Activated CD8-positive, alpha-beta memory T cell treated with anti-CD3 and anti-CD28 coated beads, Interleukin-2, amount 50 U/mL, for 24 hours (primary cell): Measurements from ENCODE around the gene ZEB2.

Experiments used
- DNase-seq: peaks from one replicate; pipeline ENCODE4 v3.0.0-alpha.2; 2020; ENCODE audit errors: extremely low read depth

The ZEB2 gene

GRCh38 chr2:144528108-144528507 lies 8.2 kb upstream of the ZEB2 start:
- no peak for DNase-seq

- DNase-seq: no peak
Observed at GRCh38 chr2:144526831-144527230, 6.9 kb upstream of the ZEB2 start.

- DNase-seq: no peak
Observed at GRCh38 chr2:144524118-144525009, 4.4 kb upstream of the ZEB2 start.

GRCh38 chr2:144523596-144524117 lies 3.7 kb upstream of the ZEB2 start:
- DNase-seq: no peak

- DNase-seq: no peak
Observed at GRCh38 chr2:144522897-144523595, 3.1 kb upstream of the ZEB2 start.

GRCh38 chr2:144522176-144522896 lies 2.4 kb upstream of the ZEB2 start:
- no peak for DNase-seq

GRCh38 chr2:144521686-144522085 lies 1.8 kb upstream of the ZEB2 start:
- no peak for DNase-seq

- DNase-seq: no peak
Observed at GRCh38 chr2:144520756-144521487, 1.0 kb upstream of the ZEB2 start.

- DNase-seq: no peak
Observed at GRCh38 chr2:144519597-144519933, 354 bp downstream of the ZEB2 start.

- no peak for DNase-seq
Observed at GRCh38 chr2:144518748-144519596, 947 bp downstream of the ZEB2 start.

GRCh38 chr2:144517866-144518747 lies 1.8 kb downstream of the ZEB2 start:
- no peak for DNase-seq

GRCh38 chr2:144516981-144517865 lies 2.7 kb downstream of the ZEB2 start:
- DNase-seq: no peak

GRCh38 chr2:144516411-144516980 lies 3.4 kb downstream of the ZEB2 start:
- no peak for DNase-seq

GRCh38 chr2:144515696-144516410 lies 4.1 kb downstream of the ZEB2 start:
- DNase-seq: no peak

GRCh38 chr2:144515099-144515695 lies 4.7 kb downstream of the ZEB2 start:
- DNase-seq: no peak

GRCh38 chr2:144514616-144515091 lies 5.3 kb downstream of the ZEB2 start:
- DNase-seq: no peak
